ENCODE data around the gene TBX3. TPM values are rescaled to one million over a fixed set of nuclear protein-coding genes. Genes with fewer than 3 reads are reported as not detected.
A peak's percentile ranks its signal among the peaks of the same experiment; 100 is the strongest.
"Not testable (repeated sequence)": the region's sequence is repeated elsewhere in the genome, so short reads cannot be mapped to it uniquely, and the experiment has no call there.

Gene TBX3
- total RNA-seq: 1.2 TPM

- DNase-seq: peak; percentile 22
Measured at GRCh38 chr12:114684098-114684869, at the start of gene TBX3. Gene TBX3 (minus strand): TSS chr12:114684175. CDS start chr12:114683200, 975 bp downstream.

- no peak for DNase-seq
Measured at GRCh38 chr12:114732426-114733030, 48.6 kb upstream of the TBX3 start.

GRCh38 chr12:114729731-114730130 lies 45.8 kb upstream of the TBX3 start:
- DNase-seq: no peak

- DNase-seq: no peak
Measured at GRCh38 chr12:114726092-114726710, 42.2 kb upstream of the TBX3 start.

GRCh38 chr12:114722176-114722575 lies 38.2 kb upstream of the TBX3 start:
- DNase-seq: not testable (repeated sequence)

- DNase-seq: no peak
Measured at GRCh38 chr12:114721266-114721665, 37.3 kb upstream of the TBX3 start.

GRCh38 chr12:114713466-114714215 lies 29.7 kb upstream of the TBX3 start:
- DNase-seq: no peak

- no peak for DNase-seq
Measured at GRCh38 chr12:114711689-114712152, 27.7 kb upstream of the TBX3 start.

- no peak for DNase-seq
Measured at GRCh38 chr12:114710151-114710550, 26.2 kb upstream of the TBX3 start.

- no peak for DNase-seq
Measured at GRCh38 chr12:114709112-114709511, 25.1 kb upstream of the TBX3 start.

- not testable (repeated sequence) for DNase-seq
Measured at GRCh38 chr12:114708598-114708997, 24.6 kb upstream of the TBX3 start.

- DNase-seq: no peak
Measured at GRCh38 chr12:114704096-114704495, 20.1 kb upstream of the TBX3 start.

GRCh38 chr12:114703060-114703493 lies 19.1 kb upstream of the TBX3 start:
- DNase-seq: no peak

- no peak for DNase-seq
Measured at GRCh38 chr12:114702462-114702861, 18.5 kb upstream of the TBX3 start.

- no peak for DNase-seq
Measured at GRCh38 chr12:114701553-114701952, 17.6 kb upstream of the TBX3 start.

GRCh38 chr12:114701104-114701414 lies 17.1 kb upstream of the TBX3 start:
- no peak for DNase-seq

GRCh38 chr12:114700392-114701103 lies 16.6 kb upstream of the TBX3 start:
- DNase-seq: no peak

- DNase-seq: no peak
Measured at GRCh38 chr12:114698566-114699163, 14.7 kb upstream of the TBX3 start.

- DNase-seq: no peak
Measured at GRCh38 chr12:114697741-114698565, 14.0 kb upstream of the TBX3 start.

GRCh38 chr12:114697243-114697716 lies 13.3 kb upstream of the TBX3 start:
- DNase-seq: no peak

Measured in occipital lobe (tissue), 2 donors.